ENCODE measurements around the gene MAP6. TPM values are rescaled to one million over a fixed set of nuclear protein-coding genes. Genes with fewer than 3 reads are reported as not detected.
A peak's percentile ranks its signal among the peaks of the same experiment; 100 is the strongest.

MAP6 gene
- total and polyA plus RNA-seq, 8 donors, result 0.58 to 27.2 (median 3.6) TPM

- intact Hi-C loops (cut with DNase I; ENCODE audit: low total_unique reads), result no loop called here
- Histone ChIP-seq H3K36me3 (peaks cover 0 to 12% (median 0%) of the 10 kb centered on the region in 4 donors), H3K4me1 (peaks cover 0 to 3% (median 0%) of the 10 kb centered on the region in 4 donors), H3K27me3 (no peaks in the 10 kb centered on the region), H3K4me3 (no peak overlapping the region), H3K27ac (peak overlapping the region in 2 of 5 donors; percentile 14 to 54), H3K9me3 (no peaks in the 10 kb centered on the region)
- TF ChIP-seq POLR2AphosphoS5 (IDR thresholded peaks at IDR 0.05) (peak in 1 of 3 donors; percentile 29), POLR2A (IDR thresholded peaks at IDR 0.05) (no peak)
- WGBS, 5 donors, result 68 to 86% (median 77%) methylated on average over 16 of the region's 16 CpGs
- no peak for DNase-seq
These were observed 64.8 kb downstream of the MAP6 start for GRCh38 chr11:75603791-75604736.

DNA sequence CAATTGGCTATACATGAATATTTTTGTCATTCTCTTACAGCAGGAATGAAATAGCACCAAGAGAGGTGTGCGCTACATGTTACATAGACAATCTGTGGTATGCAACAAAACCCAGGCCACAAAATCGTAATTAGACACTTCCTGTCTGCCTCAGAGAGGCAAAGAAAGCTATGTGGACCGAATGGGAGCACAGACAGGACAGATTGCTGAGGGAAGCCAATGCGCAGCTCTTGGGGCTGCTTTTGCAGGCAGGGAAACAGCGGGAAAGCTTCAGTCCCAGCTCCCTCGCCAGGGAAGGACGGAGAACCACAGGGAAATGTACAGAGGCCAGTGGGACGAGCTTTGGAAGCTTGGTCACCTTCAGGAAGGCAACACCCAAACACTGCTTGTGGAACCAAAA lies 65.9 kb downstream of the MAP6 start:
- intact Hi-C loops (cut with DNase I; ENCODE audit: low total_unique reads), result no loop called here
- Histone ChIP-seq H3K4me1 (peaks cover 0 to 3% (median 0%) of the 10 kb centered on the region in 4 donors), H3K27me3 (no peaks in the 10 kb centered on the region), H3K4me3 (no peak overlapping the region), H3K9me3 (no peaks in the 10 kb centered on the region), H3K36me3 (peaks cover 0 to 12% (median 0%) of the 10 kb centered on the region in 4 donors), H3K27ac (no peak overlapping the region)
- TF ChIP-seq POLR2AphosphoS5 (IDR thresholded peaks at IDR 0.05), result no peak
- no peak for TF ChIP-seq EP300 (IDR thresholded peaks at IDR 0.05)
- no peak for TF ChIP-seq CTCF (IDR thresholded peaks at IDR 0.05)
- no peak for TF ChIP-seq POLR2A (IDR thresholded peaks at IDR 0.05)
- WGBS, 5 donors, result 76 to 82% (median 79%) methylated on average over 8 of the region's 8 CpGs
- DNase-seq, result no peak

DNA sequence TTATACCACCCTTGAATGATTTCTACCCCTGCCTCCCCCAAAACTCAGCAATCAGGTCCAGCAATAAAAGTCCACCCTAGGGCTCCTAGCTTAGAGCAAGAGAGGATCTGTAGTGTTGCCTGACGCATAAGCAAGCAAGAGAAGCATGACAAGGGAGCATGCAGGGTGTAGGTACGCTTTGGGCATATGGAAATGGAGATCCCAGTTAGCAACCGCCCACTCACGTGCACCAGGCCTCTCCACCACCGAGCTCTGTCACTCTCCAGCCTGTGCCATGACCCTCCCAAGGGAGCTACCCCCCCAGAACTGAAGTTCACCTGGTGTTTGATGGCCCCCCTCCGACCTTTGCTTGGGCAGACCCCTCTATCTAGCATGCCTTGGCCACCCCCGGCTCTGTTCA lies 67.3 kb downstream of the MAP6 start:
- no peak for DNase-seq
- H3K9me3 ChIP-seq, result no peaks in the 10 kb centered on the region
- no peak overlapping the region for H3K4me3 ChIP-seq
- H3K27ac ChIP-seq, result no peak overlapping the region
- no peak for TF ChIP-seq POLR2A (IDR thresholded peaks at IDR 0.05)
- TF ChIP-seq POLR2AphosphoS5 (IDR thresholded peaks at IDR 0.05), result no peak
- no peak for TF ChIP-seq CTCF (IDR thresholded peaks at IDR 0.05)
- TF ChIP-seq EP300 (IDR thresholded peaks at IDR 0.05), result no peak
- peaks cover 0 to 3% (median 0%) of the 10 kb centered on the region in 4 donors for H3K4me1 ChIP-seq
- no peaks in the 10 kb centered on the region for H3K27me3 ChIP-seq
- intact Hi-C loops (cut with DNase I; ENCODE audit: low total_unique reads), result no loop called here
- WGBS, 5 donors, result 80 to 91% (median 84%) methylated on average over 7 of the region's 7 CpGs
- H3K36me3 ChIP-seq, result peaks cover 0 to 2% (median 0%) of the 10 kb centered on the region in 4 donors

DNA sequence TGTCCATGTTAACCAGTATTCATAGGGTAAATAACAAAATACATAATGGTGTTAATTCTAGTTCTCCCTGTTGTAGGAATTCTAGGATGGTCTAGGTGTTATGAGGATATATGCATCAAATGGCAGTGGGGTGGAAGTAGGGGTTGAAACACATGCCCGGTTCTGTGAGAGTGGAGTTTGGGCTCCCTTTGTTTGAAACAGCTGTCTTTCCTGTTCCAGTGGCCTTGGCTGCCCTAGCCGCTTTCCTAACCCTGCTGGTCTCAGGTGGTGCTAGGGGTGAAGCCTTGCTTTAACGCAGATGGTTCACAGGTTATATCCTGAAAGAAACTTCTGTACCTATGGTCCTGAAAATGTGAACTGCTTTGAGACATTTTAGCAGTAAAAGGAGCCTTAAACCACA lies 68.5 kb downstream of the MAP6 start:
- TF ChIP-seq POLR2AphosphoS5 (IDR thresholded peaks at IDR 0.05) (no peak), CTCF (IDR thresholded peaks at IDR 0.05) (no peak), POLR2A (IDR thresholded peaks at IDR 0.05) (no peak), EP300 (IDR thresholded peaks at IDR 0.05) (no peak)
- no peak for DNase-seq
- H3K4me3 ChIP-seq, result no peak overlapping the region
- no peaks in the 10 kb centered on the region for H3K27me3 ChIP-seq
- H3K4me1 ChIP-seq, result peaks cover 0 to 3% (median 0%) of the 10 kb centered on the region in 4 donors
- WGBS, 5 donors, result 70 to 87% (median 76%) methylated on average over 3 of the region's 3 CpGs
- H3K36me3 ChIP-seq, result no peaks in the 10 kb centered on the region
- intact Hi-C loops (cut with DNase I; ENCODE audit: low total_unique reads), result no loop called here
- H3K9me3 ChIP-seq, result no peaks in the 10 kb centered on the region
- no peak overlapping the region for H3K27ac ChIP-seq
